GM18502 (cell line): ENCODE results near the gene RAD51.

Experiments
- ATAC-seq: cut with Tn5 transposase; IDR thresholded peaks from one replicate; pipeline ENCODE4 v1.9.1; 2021; ENCODE audit warnings: mild to moderate bottlenecking; ENCODE audit not compliant: unreplicated experiment, poor library complexity

The RAD51 gene

GRCh38 chr15:40721701-40722100, 26.7 kb downstream of the RAD51 start:
- ATAC-seq: no peak

GRCh38 chr15:40722354-40722753, 27.4 kb downstream of the RAD51 start:
- ATAC-seq: no peak

GRCh38 chr15:40722934-40723333, 28.0 kb downstream of the RAD51 start:
- ATAC-seq: no peak

GRCh38 chr15:40723919-40724318, 28.9 kb downstream of the RAD51 start:
- no peak for ATAC-seq

- ATAC-seq: no peak
Measured at GRCh38 chr15:40731034-40731433, 36.1 kb downstream of the RAD51 start.

DNA sequence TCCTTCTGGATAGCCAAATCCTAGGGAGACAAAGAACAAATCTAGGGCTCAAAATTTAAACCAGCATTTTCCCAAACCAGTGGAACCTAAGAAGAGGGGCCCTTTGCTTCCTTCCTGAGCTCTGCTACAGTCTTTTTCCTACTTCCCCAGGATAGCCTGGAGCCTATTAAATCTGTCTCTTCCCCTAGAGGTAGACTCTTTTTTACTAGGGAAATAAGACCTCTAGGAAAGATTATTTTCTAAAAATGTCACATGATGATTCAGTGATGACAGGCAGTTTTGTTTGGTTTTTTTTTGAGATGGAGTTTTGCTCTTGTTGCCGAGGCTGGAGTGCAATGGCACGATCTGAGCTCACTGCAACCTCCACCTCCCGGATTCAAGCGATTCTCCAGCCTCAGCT, 41.6 kb downstream of the RAD51 start:
- ATAC-seq: no peak

- ATAC-seq: no peak
Measured at GRCh38 chr15:40737048-40737447, 42.1 kb downstream of the RAD51 start.

DNA sequence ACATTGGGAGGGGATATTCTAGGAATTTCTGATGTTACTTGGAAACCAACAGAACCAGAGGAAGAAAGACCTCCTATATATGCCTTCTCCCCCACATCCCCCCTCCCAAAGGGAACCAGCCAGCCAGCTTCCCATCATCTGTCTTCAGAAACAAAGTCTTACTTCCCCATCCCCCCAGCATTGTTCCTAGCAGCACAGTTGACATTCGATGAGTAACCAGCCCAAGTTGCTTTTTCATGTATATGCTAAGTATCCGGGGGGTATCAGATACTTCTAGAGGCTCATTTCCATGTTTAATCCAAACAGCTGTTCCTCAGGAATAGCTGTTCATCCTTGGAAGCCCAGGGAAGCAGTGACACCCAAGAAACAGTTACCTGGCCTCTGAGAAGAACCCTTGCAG, 44.1 kb downstream of the RAD51 start:
- ATAC-seq: no peak

DNA sequence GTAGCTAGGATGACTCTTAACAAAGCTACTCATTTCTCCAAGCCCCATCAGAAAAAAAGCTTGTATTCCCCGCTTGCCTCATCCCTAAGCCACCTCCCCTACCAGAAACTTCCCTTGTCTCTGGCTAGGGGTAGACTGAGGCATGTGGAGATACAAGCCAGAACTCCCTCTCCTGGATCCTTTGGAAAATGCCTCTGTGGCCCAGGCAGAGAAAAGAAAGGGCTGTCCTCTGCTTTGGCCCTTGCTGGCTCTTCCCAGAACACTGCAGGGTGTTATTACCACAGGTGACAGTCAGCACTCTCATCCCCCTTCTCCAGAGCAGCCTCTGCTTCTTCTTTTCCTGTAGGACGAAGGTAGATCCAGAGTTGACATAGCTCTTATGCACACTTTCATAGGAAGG, 44.9 kb downstream of the RAD51 start:
- no peak for ATAC-seq

DNA sequence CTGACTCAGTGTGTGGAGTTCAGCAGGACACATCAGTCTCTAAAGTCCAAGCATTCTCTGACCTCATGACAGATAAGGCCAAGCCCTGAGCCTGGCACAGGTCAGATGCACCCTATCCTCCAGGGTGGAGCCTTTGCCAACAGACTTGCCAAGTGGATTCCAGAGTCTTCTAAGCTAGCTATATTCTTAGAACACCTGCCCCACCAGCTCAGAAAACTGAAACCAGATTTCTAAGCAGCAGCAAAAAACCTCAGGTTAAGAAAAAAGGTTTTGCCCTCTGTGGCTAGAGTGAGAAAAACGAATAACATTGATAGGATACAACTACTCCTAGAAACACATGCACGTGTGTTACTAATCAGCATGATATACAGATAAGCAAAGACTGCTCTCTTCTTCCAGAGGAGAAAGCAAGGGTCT, 48.5 kb downstream of the RAD51 start:
- ATAC-seq: no peak

DNA sequence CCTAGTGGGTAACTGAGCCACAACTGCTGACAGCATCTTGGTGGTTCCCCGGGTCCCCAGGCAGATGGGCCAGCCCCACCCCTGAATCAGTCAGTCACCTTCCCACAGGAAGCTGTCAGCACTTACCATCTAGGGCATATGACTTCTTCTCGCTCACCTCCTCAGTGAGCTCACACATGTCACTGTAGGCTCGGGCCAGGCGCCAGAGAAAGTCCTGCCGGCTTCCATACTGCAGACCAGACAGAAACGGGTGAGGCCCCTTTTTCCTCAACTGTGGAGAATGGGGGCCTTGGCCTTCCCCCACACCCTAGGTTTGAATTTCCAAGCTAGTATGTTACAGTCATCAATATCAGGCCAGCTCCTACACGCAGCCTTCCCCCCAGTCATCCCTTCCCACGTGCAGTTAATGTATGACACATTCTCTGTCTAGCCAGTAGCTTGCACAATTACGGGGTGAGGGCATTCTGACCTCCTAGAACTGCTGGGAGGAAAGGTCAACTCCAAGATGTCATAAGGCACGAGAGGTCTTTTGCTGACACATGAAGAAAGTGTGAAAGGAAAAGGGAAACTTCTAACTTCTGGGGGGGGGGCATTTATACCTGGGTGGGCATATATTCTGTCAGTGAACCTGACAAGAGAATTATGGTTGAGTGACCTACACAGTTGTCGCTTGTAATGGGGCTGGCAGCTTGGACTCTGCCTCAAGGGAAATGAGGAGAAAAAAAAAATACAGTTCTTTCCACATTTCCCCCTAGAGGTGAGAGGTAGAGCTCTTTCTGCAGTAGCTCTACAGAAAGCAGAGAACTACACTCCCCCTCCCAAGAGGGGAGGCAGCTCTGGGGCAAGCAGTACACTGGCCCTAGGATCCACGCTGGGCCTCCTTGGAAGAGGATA, 49.2 kb downstream of the RAD51 start:
- ATAC-seq: no peak

GRCh38 chr15:40744815-40745152, 49.8 kb downstream of the RAD51 start:
- ATAC-seq: no peak

- no peak for ATAC-seq
Measured at GRCh38 chr15:40746916-40747418, 52.0 kb downstream of the RAD51 start.

DNA sequence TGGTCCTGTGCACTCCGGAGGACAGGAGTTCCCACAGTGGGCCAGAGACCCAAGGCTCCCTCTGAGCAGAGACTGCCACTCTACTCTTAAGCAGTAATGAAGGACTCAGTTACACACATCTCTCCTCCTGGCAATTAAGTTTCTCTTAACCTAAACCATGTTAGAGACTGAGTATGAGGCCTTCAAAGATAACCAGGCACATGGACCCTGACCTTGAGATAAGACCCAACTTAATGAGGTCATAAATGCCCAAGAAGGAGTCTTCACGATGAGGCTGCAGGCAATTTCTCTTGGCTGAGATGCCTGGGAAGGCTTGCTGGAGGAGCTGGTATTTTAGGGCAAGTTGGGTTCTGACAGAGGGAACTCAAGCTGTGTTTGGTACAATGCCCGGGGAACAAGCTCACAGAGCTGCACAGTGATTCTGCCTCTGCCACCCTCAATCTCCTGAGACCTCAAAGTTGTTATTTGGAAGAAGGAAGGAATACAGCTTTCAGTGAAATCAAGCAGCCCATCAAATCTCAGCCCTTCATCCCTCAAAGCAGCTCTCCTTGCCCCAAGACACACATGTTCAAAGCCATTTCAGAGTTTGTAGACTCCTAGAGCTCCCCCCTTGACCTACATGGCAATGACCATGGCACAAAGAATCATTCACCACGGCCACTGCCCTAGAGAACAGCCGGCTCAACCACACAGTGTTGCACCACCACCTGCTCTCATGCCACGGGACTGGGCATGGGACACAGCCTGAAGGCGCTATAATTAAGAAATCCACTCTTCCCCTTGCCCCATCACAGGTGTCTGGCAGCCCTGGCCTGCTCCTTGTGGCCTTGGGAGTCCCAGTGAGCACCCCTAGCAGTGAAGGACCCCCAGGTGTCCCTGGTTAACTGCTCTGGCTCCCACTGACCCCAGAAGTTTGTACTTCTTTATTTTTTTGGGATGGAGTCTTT, 53.0 kb downstream of the RAD51 start:
- ATAC-seq: no peak

DNA sequence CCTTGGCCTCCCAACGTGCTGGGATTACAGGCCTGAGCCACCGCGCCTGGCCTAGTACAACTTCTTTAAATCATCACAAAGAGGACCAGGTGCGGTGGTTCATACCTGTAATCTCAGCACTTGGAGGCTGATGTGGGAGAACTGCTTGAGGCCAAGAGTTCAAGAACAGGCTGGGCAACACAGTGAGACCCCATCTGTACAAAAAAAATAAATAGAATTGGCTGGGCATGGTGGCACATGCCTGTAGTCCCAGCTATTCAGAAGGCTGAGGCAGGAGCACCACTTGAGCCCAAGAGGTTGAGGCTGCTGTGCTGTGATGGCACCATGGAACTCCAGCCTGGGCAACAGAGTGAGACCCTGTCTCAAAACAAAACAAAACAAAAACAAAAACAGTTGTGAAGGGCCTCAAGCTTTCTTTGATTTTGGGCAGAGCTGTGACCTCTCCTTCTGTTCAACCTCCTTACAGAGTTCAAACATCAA, 54.2 kb downstream of the RAD51 start:
- ATAC-seq: no peak

DNA sequence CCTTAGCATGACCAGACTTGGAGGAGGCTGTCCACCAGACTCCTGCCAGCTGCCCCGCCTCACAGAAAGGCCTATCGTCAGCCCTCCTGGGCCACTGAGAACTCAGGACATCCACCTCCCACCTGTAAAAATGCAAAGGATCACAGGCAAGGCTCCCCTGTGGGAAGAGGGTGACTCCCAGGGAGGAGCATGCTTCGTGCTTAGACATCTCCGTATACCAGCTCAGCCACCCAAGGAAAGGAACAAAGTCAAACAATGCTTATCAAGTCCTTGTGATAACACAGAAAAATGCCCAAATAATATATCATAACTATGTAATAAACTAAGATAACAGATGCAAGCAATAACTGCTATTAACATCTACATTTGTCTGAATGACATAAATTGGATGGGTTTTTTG, 55.9 kb downstream of the RAD51 start:
- ATAC-seq: no peak

GRCh38 chr15:40751745-40752144, 56.8 kb downstream of the RAD51 start:
- ATAC-seq: no peak

DNA sequence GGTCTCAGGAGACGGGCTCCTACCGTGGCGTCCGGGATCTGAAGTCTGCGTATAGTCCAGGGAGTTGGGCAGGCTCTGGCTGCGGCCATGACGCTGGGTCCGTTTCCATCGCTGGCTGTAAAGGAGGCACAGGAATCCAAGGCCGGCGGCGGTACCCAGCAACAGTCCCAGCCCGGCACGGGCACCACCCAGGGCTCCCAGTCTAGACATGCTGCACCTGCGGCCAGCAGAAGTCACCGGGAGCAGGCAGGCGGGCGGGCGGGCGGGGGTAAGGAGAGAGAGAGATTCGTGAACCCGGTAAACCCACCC, 59.6 kb downstream of the RAD51 start:
- peak; percentile 1 for ATAC-seq

DNA sequence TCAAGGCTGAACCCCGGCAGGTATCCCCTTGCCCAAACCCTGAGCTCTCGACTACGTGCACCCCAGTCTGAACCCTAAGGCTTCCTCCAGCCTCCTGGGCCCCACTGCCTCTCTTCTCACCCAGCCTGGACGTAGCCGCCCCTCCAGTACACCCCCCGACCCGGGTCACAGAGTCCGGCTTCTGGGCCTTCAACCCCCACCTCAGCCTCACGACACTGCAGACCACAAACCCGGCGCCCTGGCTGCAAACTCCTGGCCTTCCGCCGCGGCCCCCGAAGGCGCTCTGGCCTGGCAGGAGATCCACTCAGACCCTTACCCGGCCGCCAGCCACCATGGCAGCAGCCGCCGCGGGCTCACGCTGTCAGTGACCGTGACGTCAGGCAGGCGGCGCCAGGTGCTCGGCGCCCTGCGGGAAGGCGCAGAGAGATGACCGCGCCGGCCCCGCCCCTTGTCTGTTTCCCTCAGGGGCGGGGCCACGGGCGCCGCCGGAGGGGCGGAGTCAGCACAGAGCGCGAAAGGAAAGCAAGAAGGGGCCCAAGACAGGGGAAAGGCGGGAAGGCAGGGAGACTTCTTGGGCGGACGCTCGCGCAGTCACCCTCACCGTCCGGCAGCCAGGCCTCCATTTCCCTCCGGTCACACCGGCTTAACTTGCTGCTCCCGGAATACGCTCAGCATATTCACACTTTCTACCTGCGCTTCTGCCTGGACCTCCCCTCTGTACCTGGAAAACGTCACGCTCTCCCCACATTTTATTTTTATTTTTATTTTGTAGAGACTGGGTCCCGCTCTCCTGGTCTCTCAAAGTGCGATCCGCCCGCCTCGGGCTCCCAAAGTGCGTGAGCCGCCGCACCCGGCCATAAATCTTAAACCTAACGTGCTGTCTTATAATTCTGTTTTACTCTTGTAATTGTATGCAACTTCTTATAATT, 60.2 kb downstream of the RAD51 start, which contains the start of gene RMDN3:
RMDN3 (minus strand) TSS at position 372 of the 929 bp plus-strand sequence. CDS start 471 bp downstream, outside the sequence.
- ATAC-seq: peak; percentile 86

DNA sequence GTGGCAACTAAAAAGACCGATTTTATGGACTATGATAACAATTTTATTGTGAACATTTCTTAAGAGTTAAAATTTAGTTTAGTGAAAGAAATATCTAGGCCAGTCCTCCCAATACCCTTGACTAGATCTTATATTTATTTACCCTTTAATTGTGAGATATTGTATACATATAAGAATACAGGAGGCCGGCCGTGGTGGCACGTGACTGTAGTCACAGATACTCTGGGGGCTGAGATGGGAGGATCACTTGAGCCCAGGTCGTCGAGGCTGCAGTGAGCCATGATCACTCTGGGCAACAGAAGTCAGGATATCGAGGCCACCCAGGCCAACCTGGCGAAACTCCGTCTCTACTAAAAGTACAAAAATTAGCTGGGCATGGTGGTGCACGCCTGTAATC, 60.8 kb downstream of the RAD51 start:
- no peak for ATAC-seq
